Neuron (in vitro differentiated cells): ENCODE results near the gene HEATR5B.

ENCODE experiments used
- H2AFZ ChIP-seq: one replicate; pipeline ENCODE4 v1.6.1; 2013; ENCODE audit warnings: low read depth, mild to moderate bottlenecking, inconsistent platforms, low read length, moderate library complexity
- H3K27me3 ChIP-seq: one replicate; pipeline ENCODE4 v1.6.1; 2013; ENCODE audit warnings: low read length; ENCODE audit not compliant: insufficient read depth
- H3K36me3 ChIP-seq: one replicate; pipeline ENCODE4 v1.6.1; 2013; ENCODE audit warnings: low read length; ENCODE audit not compliant: insufficient read depth
- H3K4me1 ChIP-seq: one replicate; pipeline ENCODE4 v1.6.1; 2013; ENCODE audit warnings: low read length; ENCODE audit not compliant: insufficient read depth
- H3K4me3 ChIP-seq: 2 replicates; pipeline ENCODE4 v1.5.1; 2013; ENCODE audit warnings: mild to moderate bottlenecking, low read length, moderate library complexity
- H3K9me3 ChIP-seq: one replicate; pipeline ENCODE4 v1.6.1; 2013; ENCODE audit warnings: low read length

Gene HEATR5B

DNA sequence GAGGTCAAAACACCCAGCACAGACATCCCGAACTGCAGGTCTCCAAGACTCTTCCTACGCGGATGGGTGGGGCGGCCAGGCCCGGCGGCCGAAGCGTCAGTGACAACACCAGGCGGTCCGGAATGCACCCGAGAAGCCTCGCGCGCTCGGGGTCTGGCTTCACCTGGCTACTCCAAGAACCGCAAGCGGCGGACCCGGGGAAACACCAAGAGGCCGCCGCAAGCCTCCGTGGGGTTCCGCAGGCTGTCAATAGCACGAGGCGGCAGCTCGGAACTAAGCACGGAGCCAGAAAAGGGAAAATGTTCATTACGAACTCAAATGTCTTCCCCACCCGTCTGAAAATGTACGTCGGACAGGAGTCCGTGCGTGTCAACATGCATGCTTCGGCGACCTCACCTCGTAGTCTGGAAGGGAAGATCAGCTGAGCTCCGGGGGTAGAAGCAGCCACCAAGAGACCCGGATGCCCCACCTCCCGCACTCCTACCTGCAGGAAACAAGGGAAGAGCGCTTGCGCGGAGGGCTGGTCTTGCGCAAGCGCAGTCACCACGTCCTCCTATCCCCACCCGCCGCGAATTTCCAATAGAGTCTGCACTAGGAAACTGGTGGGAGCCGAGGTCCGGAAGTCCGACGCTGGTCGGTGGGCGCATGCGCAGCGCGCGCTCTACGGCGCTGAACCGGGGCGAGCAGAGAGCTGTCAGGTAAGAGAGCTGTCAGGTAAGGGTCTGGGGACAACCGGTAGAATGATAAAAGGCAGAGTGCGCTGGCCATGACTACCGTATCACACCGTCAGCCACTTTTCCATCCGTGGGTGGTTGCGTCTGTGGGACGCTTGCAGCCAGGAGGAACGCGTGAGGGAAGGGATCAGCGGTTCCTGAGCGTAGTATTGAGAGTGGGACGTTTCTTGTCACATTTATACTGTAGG is at the start of gene HEATR5B, which contains the start of gene GPATCH11:
Gene HEATR5B (minus strand): TSS at position 500 of the 922 bp plus-strand sequence. CDS start 958 bp downstream, outside the sequence.
Gene GPATCH11 (plus strand): TSS at position 646 of the 922 bp plus-strand sequence. CDS start 3,864 bp downstream, outside the sequence.
- Histone ChIP-seq H3K4me1 (peaks cover 16% of the 10 kb centered on the region), H3K27me3 (no peaks in the 10 kb centered on the region), H2AFZ (peak within 1 kb of the TSS; percentile 93), H3K36me3 (peaks cover 15% of the 10 kb centered on the region), H3K9me3 (no peaks in the 10 kb centered on the region), H3K4me3 (peak within 1 kb of the TSS; percentile 80)

DNA sequence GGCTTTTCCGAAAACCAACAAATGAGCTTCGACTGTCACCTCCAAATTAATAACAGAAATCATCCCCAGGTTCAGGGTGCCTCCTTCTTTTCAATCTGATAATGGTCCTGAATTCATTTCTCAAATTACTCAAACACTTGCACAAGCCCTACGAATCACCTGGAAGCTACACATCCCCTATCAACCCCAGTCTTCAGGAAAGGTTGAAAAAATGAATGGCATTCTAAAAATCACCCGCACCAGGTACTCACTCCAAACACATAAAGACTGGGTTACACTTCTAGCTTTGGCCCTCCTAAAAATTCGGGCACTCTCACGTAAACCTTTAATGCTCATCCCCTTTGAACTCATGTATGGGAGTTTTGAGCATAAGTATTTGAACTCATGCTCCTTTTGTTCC is 48.7 kb upstream of the HEATR5B start:
- Histone ChIP-seq H3K36me3 (peaks cover 50% of the 10 kb centered on the region), H3K4me1 (no peaks in the 10 kb centered on the region), H2AFZ (no peak overlapping the region), H3K27me3 (no peaks in the 10 kb centered on the region), H3K4me3 (no peak overlapping the region), H3K9me3 (no peaks in the 10 kb centered on the region)

DNA sequence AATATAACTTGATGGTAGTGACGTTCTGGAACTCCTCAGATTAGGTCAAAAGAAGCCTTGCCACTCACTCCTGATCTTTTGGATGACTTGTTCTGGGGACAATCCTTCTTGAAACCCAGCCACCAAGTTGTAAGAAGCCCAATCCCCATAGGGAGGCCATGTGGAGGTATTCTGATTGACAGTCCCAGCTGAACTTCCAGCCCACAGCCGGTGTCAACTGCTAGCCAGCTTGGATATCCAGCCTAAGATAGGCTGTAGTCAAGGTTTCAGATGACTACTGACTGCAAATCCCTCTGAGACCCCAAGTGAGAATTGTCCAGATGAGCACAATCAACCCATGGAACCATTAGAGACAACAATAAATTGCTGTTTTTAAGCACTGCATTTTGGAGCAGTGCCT is 41.2 kb upstream of the HEATR5B start:
- no peaks in the 10 kb centered on the region for H3K4me1 ChIP-seq
- H3K27me3 ChIP-seq: no peaks in the 10 kb centered on the region
- H3K4me3 ChIP-seq: no peak overlapping the region
- peaks cover 24% of the 10 kb centered on the region for H3K36me3 ChIP-seq
- H2AFZ ChIP-seq: no peak overlapping the region
- H3K9me3 ChIP-seq: peaks cover 5% of the 10 kb centered on the region

DNA sequence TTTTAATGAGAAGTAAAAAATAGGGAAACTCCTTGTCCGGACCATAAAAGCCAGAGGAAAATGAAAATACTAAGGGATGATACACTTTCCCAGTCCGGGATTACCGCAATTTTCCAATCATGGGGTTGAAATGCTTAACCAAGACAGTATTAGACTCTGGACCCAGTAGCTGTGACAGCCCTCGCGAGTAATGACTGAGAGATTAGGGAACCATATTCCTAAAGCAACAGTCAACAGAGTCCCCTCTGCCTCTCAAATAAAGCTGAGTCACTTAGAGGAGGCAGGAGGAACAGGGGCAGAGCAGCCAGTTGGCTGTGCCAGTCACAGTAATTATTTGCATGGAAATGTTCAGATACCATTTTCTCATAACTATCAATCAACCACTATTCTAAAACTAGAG is 35.0 kb upstream of the HEATR5B start:
- Histone ChIP-seq H3K36me3 (peaks cover 17% of the 10 kb centered on the region), H3K27me3 (no peaks in the 10 kb centered on the region), H3K9me3 (peaks cover 5% of the 10 kb centered on the region), H2AFZ (no peak overlapping the region), H3K4me1 (no peaks in the 10 kb centered on the region), H3K4me3 (no peak overlapping the region)

- no peak overlapping the region for H3K4me3 ChIP-seq
- H2AFZ ChIP-seq: no peak overlapping the region
- peaks cover 2% of the 10 kb centered on the region for H3K9me3 ChIP-seq
- no peaks in the 10 kb centered on the region for H3K27me3 ChIP-seq
- H3K36me3 ChIP-seq: peaks cover 17% of the 10 kb centered on the region
- H3K4me1 ChIP-seq: no peaks in the 10 kb centered on the region
These were observed 33.4 kb upstream of the HEATR5B start for GRCh38 chr2:37117566-37117965.

DNA sequence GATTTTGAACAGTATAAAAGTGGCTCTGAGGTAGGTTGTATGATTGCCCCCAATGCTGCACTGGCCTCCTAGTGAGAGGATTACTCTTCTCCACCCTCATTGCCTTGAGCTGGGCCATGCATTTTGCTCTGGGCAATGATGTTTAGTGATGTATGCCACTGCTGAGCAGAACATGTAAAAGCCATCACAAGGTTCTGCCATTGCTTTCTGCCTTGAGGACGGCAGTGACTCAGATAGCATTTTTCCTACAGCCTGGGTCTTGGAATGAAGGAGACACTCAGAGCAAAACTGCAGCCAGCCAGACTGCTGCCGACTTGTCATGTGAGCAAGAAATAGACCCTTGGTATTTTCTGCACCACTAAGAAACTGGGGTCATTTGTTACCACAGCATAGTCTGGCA is 27.8 kb upstream of the HEATR5B start:
- Histone ChIP-seq H3K4me3 (no peak overlapping the region), H3K36me3 (peaks cover 34% of the 10 kb centered on the region), H2AFZ (no peak overlapping the region), H3K27me3 (no peaks in the 10 kb centered on the region), H3K9me3 (no peaks in the 10 kb centered on the region), H3K4me1 (no peaks in the 10 kb centered on the region)

DNA sequence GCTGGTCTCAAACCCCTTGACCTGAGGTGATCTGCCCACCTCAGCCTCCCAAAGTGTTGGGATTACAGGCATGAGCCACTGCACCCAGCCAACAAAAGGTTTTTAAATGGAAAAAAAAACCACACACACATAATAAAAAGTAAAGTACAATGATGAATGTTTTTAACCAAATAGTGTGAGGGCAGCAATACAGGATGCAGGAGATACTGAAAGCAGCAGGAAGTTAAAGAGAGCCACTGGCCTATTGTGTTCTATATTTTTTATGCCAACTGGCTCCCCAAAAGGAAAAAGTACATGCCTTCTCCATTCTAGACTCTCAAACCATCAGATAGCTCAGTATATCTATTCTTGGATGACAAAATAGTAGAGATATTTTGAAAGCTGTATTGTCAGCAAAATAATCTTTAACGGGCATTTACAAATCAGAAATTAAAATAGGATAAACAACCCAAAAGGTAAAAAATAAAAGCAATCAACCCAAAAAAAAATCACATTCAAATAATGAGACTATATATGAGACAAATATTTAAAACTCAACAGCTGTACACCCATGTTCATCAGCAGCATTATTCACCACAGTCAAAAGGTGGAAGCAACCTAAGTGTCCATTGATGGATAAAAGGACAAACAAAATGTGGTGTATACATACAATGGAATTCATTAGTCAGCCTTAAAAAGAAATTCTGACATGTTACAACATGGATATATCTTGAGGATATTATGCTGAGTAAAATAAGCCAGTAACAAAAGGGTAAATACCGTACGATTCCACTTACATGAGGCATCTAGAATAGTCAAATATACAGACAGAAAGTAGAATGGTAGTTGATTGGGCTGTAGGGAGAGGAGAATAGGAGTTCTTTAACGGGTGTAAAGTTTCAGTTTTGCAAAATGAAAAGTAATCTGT is 26.4 kb upstream of the HEATR5B start:
- Histone ChIP-seq H2AFZ (no peak overlapping the region), H3K4me3 (no peak overlapping the region), H3K36me3 (peaks cover 32% of the 10 kb centered on the region), H3K9me3 (no peaks in the 10 kb centered on the region), H3K27me3 (no peaks in the 10 kb centered on the region), H3K4me1 (no peaks in the 10 kb centered on the region)

GRCh38 chr2:37109523-37109922 is 25.4 kb upstream of the HEATR5B start:
- Histone ChIP-seq H3K36me3 (peaks cover 36% of the 10 kb centered on the region), H3K4me3 (no peak overlapping the region), H2AFZ (no peak overlapping the region), H3K4me1 (no peaks in the 10 kb centered on the region), H3K9me3 (no peaks in the 10 kb centered on the region), H3K27me3 (no peaks in the 10 kb centered on the region)

DNA sequence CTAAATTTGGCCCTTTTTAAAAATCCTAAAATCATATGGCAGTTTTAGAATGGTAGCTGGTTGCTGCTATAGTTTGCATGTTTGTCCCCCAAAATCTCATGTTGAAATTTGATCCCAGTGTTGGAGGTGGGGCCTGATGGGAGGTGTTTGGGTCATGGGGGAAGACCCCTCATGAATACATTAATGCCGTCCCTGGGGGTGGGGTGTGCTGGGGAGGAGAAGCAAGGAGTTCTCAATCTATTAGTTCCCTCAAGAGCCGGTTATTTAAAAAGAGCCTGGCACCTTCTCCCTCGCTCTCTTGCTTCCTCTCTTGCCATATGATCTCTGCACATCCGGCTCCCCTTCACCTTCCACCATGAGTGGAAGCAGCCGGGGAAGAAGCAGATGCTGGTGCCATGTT is 21.0 kb upstream of the HEATR5B start:
- Histone ChIP-seq H3K27me3 (no peaks in the 10 kb centered on the region), H3K4me3 (no peak overlapping the region), H3K4me1 (no peaks in the 10 kb centered on the region), H2AFZ (no peak overlapping the region), H3K36me3 (peaks cover 49% of the 10 kb centered on the region), H3K9me3 (no peaks in the 10 kb centered on the region)

- H3K4me3 ChIP-seq: no peak overlapping the region
- H3K36me3 ChIP-seq: peaks cover 45% of the 10 kb centered on the region
- H3K4me1 ChIP-seq: no peaks in the 10 kb centered on the region
- H3K9me3 ChIP-seq: no peaks in the 10 kb centered on the region
- H2AFZ ChIP-seq: no peak overlapping the region
- H3K27me3 ChIP-seq: no peaks in the 10 kb centered on the region
These were observed 20.0 kb upstream of the HEATR5B start for GRCh38 chr2:37104178-37104577.

DNA sequence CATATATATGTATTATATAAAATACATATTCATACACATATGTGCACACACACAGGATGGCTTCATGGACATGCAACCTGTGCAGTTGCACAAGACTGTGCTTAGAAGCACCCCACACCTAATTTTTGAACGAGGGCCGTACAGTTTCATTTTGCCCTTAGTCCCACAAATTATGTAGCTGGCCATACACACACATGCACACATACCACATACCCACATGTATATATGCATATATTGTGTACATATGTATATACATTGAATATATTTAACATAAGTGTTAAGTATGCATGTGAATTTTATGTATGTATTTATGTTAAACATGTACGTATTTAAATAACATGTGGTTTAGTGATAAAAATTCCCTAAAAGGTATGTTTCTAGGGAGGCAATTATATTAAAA is 18.4 kb upstream of the HEATR5B start:
- no peak overlapping the region for H3K4me3 ChIP-seq
- peaks cover 40% of the 10 kb centered on the region for H3K36me3 ChIP-seq
- H3K27me3 ChIP-seq: no peaks in the 10 kb centered on the region
- H3K4me1 ChIP-seq: no peaks in the 10 kb centered on the region
- no peaks in the 10 kb centered on the region for H3K9me3 ChIP-seq
- no peak overlapping the region for H2AFZ ChIP-seq

DNA sequence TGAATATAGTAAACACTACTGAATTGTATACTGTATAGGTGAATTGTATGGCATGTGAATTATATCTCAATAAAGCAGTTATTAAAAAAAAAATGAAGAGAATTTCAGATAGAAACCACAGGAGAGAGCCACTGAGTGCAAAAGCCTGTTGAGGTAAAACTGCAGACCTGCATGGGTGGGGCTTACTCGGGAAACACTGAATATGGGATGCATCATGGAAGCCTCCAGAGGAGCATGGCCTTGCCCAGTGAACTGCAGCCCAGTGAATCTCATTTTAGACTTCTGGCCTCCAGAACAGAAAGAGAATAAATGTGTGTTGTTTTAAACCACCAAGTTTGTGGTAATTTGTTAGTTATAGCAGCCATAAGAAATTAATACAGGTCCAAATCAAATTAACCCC is 15.9 kb upstream of the HEATR5B start:
- no peaks in the 10 kb centered on the region for H3K9me3 ChIP-seq
- H3K36me3 ChIP-seq: peaks cover 40% of the 10 kb centered on the region
- H3K27me3 ChIP-seq: no peaks in the 10 kb centered on the region
- H3K4me3 ChIP-seq: no peak overlapping the region
- H3K4me1 ChIP-seq: no peaks in the 10 kb centered on the region
- no peak overlapping the region for H2AFZ ChIP-seq
